ENCODE results near the gene POLH. TPM values are rescaled to one million over a fixed set of nuclear protein-coding genes. Genes with fewer than 3 reads are reported as not detected.
"Not testable (repeated sequence)": the region's sequence is repeated elsewhere in the genome, so short reads cannot be mapped to it uniquely, and the experiment has no call there.

The POLH gene
- total and polyA plus RNA-seq, 7 donors = 1.7 to 6.8 (median 5.2) TPM

DNA sequence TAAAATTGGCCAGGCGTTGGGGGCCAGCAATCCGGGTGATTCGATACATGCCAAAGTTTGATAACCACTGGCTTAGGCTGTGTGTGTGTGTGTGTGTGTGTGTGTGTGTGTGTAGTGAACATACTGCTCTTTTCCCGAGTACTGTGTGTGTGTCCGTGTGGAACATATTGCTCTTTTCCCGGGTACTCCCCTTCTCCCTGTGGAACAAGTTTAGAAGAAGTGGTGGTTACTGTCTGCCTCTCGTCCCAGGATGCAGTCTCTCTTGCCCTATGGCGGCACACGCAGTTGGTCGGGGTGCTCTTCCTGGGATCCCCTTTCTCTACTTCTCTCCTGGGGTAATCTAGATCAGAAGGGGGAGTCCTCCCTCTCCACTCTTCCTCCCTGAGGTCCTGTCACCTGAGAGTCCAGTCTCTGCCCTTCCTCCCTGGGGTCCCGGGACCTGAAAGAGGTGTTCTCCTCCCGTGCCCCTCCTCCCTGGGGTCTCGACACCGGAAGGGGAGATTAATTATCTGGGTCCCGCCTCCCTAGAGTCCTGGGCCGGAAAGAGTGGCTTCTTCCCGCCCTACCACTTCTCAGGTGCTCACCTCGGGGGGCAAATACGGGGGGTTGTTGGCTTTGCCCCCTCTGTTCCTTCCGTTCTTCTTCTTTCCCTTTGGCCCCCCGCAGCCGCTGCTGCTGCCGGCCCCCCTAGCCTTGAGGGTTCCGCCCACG, 52.6 kb downstream of the POLH start:
- no peaks in the 10 kb centered on the region for H3K27me3 ChIP-seq (ENCODE audit: insufficient read depth in 3 of 3, low read length in 2 of 3)
- TF ChIP-seq, protein P1, sequence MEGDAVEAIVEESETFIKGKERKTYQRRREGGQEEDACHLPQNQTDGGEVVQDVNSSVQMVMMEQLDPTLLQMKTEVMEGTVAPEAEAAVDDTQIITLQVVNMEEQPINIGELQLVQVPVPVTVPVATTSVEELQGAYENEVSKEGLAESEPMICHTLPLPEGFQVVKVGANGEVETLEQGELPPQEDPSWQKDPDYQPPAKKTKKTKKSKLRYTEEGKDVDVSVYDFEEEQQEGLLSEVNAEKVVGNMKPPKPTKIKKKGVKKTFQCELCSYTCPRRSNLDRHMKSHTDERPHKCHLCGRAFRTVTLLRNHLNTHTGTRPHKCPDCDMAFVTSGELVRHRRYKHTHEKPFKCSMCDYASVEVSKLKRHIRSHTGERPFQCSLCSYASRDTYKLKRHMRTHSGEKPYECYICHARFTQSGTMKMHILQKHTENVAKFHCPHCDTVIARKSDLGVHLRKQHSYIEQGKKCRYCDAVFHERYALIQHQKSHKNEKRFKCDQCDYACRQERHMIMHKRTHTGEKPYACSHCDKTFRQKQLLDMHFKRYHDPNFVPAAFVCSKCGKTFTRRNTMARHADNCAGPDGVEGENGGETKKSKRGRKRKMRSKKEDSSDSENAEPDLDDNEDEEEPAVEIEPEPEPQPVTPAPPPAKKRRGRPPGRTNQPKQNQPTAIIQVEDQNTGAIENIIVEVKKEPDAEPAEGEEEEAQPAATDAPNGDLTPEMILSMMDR (IDR thresholded peaks at IDR 0.05) = no peak
- peak in 1 of 2 donors; percentile 70 for DNase-seq
- 1 to 2% (median 2%) methylated on average over 25 of the region's 25 CpGs for WGBS, 3 donors
- H3K9me3 ChIP-seq = no peaks in the 10 kb centered on the region
- intact Hi-C loops (cut with DNase I) = loop anchor here in 1 of 2 donors (5.0 kb wide), 1 partner anchor 51 kb away; the partner anchor contains the start of genes POLH and XPO5
- peaks cover 26% of the 10 kb centered on the region for H3K4me1 ChIP-seq
- peak overlapping the region; percentile 89 for H3K4me3 ChIP-seq
- ATAC-seq = peak in 2 of 4 donors; percentile 10 to 19
- peaks cover 3 to 33% of the 10 kb centered on the region in 2 donors for H3K36me3 ChIP-seq (ENCODE audit: insufficient read depth in 1 of 2, low read depth in 1 of 2)
- H3K27ac ChIP-seq = peak overlapping the region; percentile 95

DNA sequence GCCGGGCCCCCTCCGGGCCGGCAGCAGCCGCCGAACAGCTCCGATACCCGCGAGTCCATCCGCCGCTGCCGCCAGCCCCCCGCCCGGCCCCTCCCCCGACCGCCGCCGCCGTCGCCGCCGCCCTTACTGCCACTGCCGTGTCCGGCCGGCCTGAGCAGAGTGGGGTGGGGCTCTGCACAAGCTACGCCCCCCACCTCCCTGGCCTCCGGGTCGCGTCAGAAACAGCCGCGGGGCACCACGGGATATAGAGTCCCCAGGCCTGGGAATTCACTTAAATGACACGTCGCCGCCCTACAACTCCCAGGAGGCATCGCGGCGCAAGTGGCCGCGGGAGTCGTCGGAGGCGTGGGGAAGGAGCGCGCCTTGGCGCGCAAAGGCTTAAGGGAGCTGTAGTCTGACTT, 53.1 kb downstream of the POLH start, which contains the start of gene GTPBP2:
GTPBP2 (minus strand) TSS at position 161 of the 401 bp plus-strand sequence; CDS start at position 59, 102 bp downstream.
- Histone ChIP-seq H3K27ac (peak within 1 kb of the TSS; percentile 95), H3K36me3 (ENCODE audit: insufficient read depth in 1 of 2, low read depth in 1 of 2) (peaks cover 3 to 28% of the 10 kb centered on the region in 2 donors), H3K9me3 (no peaks in the 10 kb centered on the region), H3K27me3 (ENCODE audit: insufficient read depth in 3 of 3, low read length in 2 of 3) (no peaks in the 10 kb centered on the region), H3K4me1 (peaks cover 26% of the 10 kb centered on the region), H3K4me3 (peak within 1 kb of the TSS; percentile 89)
- ATAC-seq (peak; percentile 86 to 94 (median 90)), DNase-seq (peak; percentile 99)
- intact Hi-C loops (cut with DNase I) = loop anchor here in 1 of 2 donors (5.0 kb wide), 1 partner anchor 52 kb away; the partner anchor contains the start of genes POLH and XPO5
- TF ChIP-seq, protein P1 (IDR thresholded peaks at IDR 0.05) = no peak
- WGBS, 3 donors = 0 to 1% (median 1%) methylated on average over 32 to 46 of the region's 46 CpGs

GRCh38 chr6:43629505-43630300, 53.7 kb downstream of the POLH start:
- intact Hi-C loops (cut with DNase I) = loop anchor here in 1 of 2 donors (5.0 to 10.0 kb wide), 2 partner anchors 52 to 445 kb away; partner anchors contain the start of genes POLH and XPO5
- H3K4me3 ChIP-seq = peak overlapping the region; percentile 89
- H3K4me1 ChIP-seq = peaks cover 26% of the 10 kb centered on the region
- 0 to 1% (median 0%) methylated on average over 39 to 41 of the region's 41 CpGs for WGBS, 3 donors
- H3K9me3 ChIP-seq = no peaks in the 10 kb centered on the region
- peak overlapping the region; percentile 95 for H3K27ac ChIP-seq
- TF ChIP-seq, protein P1 (IDR thresholded peaks at IDR 0.05) = no peak
- no peaks in the 10 kb centered on the region for H3K27me3 ChIP-seq (ENCODE audit: insufficient read depth in 3 of 3, low read length in 2 of 3)
- peak; percentile 85 to 90 (median 86) for ATAC-seq
- DNase-seq = peak; percentile 95 to 97
- peaks cover 3 to 22% of the 10 kb centered on the region in 2 donors for H3K36me3 ChIP-seq (ENCODE audit: insufficient read depth in 1 of 2, low read depth in 1 of 2)

- Histone ChIP-seq H3K27ac (peak overlapping the region; percentile 95), H3K4me1 (peaks cover 33% of the 10 kb centered on the region), H3K4me3 (no peak overlapping the region), H3K9me3 (no peaks in the 10 kb centered on the region), H3K27me3 (ENCODE audit: insufficient read depth in 3 of 3, low read length in 2 of 3) (no peaks in the 10 kb centered on the region), H3K36me3 (ENCODE audit: insufficient read depth in 1 of 2, low read depth in 1 of 2) (peaks cover 0 to 8% of the 10 kb centered on the region in 2 donors)
- intact Hi-C loops (cut with DNase I) = loop anchor here in 1 of 2 donors (10.0 kb wide), 1 partner anchor 444 kb away; no protein-coding TSS in a partner anchor
- no peak for ATAC-seq
- DNase-seq = no peak
- TF ChIP-seq, protein P1 (IDR thresholded peaks at IDR 0.05) = no peak
- 36 to 75% (median 73%) methylated on average over 1 of the region's 1 CpG for WGBS, 3 donors
These were observed 55.1 kb downstream of the POLH start for GRCh38 chr6:43630980-43631619.

GRCh38 chr6:43633002-43633401, 57.0 kb downstream of the POLH start:
- Histone ChIP-seq H3K36me3 (ENCODE audit: insufficient read depth in 1 of 2, low read depth in 1 of 2) (peaks cover 0 to 12% of the 10 kb centered on the region in 2 donors), H3K4me1 (peaks cover 34% of the 10 kb centered on the region)
- H3K4me3 ChIP-seq; H3K27ac ChIP-seq; ATAC-seq; H3K27me3 ChIP-seq (ENCODE audit: insufficient read depth in 3 of 3, low read length in 2 of 3); H3K9me3 ChIP-seq; DNase-seq: not testable (repeated sequence)
- intact Hi-C loops (cut with DNase I) = loop anchor here in 1 of 2 donors (10.0 kb wide), 1 partner anchor 442 kb away; no protein-coding TSS in a partner anchor
- 91 to 97% (median 92%) methylated on average over 7 of the region's 7 CpGs for WGBS, 3 donors

All from psoas muscle (tissue), 8 donors.